Ovary (tissue), 3 donors: ENCODE data around the gene TOP1.

Experiments
- EP300 ChIP-seq: sonication (generic); formaldehyde crosslinking; IDR thresholded peaks from one replicate; pipeline ENCODE4 v1.6.1; 2017; ENCODE audit warnings: antibody characterized with exemption
- POLR2A ChIP-seq: fragments of 450-650 bp; IDR thresholded peaks from one replicate; pipeline ENCODE4 v1.6.1; 2017; ENCODE audit warnings: antibody characterized with exemption, mild to moderate bottlenecking, moderate library complexity
- TF ChIP-seq, protein P1 (sequence below), 3 donors: fragments of 450-650 bp in 2 of 3; fragments of 200-600 bp in 1 of 3; IDR thresholded peaks; one replicate each; pipeline versions ENCODE4 v1.5.1 to v1.8.0; 2016 to 2022; ENCODE audit warnings: antibody characterized with exemption in 3 of 3, mild to moderate bottlenecking in 1 of 3
- donor health status: DM: no; HTN: no; CAD: no.

DNA sequence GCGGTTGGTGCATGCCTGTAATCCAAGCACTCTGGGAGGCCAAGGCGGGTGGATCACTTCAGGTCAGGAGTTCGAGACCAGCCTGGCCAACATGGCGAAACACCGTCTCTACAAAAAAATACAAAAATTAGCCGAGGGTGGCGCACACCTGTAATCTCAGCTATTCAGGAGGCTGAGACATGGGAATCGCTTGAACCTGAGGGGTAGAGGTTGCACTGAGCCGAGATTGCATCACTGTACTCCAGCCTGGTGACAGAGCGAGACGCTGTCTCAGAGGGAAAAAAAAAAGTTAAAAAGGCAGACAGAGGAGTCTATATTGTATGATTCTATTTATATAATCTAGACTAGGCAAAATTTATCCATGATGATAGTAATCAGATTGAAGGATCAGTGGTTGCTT, 81.4 kb downstream of the TOP1 start:
- TF ChIP-seq POLR2A (no peak), EP300 (no peak)
- TF ChIP-seq, protein P1, sequence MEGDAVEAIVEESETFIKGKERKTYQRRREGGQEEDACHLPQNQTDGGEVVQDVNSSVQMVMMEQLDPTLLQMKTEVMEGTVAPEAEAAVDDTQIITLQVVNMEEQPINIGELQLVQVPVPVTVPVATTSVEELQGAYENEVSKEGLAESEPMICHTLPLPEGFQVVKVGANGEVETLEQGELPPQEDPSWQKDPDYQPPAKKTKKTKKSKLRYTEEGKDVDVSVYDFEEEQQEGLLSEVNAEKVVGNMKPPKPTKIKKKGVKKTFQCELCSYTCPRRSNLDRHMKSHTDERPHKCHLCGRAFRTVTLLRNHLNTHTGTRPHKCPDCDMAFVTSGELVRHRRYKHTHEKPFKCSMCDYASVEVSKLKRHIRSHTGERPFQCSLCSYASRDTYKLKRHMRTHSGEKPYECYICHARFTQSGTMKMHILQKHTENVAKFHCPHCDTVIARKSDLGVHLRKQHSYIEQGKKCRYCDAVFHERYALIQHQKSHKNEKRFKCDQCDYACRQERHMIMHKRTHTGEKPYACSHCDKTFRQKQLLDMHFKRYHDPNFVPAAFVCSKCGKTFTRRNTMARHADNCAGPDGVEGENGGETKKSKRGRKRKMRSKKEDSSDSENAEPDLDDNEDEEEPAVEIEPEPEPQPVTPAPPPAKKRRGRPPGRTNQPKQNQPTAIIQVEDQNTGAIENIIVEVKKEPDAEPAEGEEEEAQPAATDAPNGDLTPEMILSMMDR (IDR thresholded peaks at IDR 0.05), result no peak
